Fibroblast of lung (primary cell): Measurements from ENCODE around the gene PPL.

Experiments
- CTCF ChIP-seq, 2 donors: IDR thresholded peaks in 1 of 2; conservative IDR thresholded peaks in 1 of 2; 1 replicate in 1 of 2; 2 replicates in 1 of 2; pipeline ENCODE4 v1.5.1; 2011 to 2012; ENCODE audit warnings: low read length in 2 of 2, control low read depth in 1 of 2, inconsistent platforms in 1 of 2, low read depth in 1 of 2, mild to moderate bottlenecking in 1 of 2
- EZH2 ChIP-seq: IDR thresholded peaks from 2 replicates; pipeline ENCODE4 v1.5.1; 2012; ENCODE audit warnings: low read length, control low read depth, mild to moderate bottlenecking; ENCODE audit errors: missing control alignments

- TF ChIP-seq CTCF (conservative IDR thresholded peaks at IDR 0.05 in 1 of 2, IDR thresholded peaks at IDR 0.05 in 1 of 2; ENCODE audit: low read depth in 1 of 2, low read length in 2 of 2) = no peak
- TF ChIP-seq EZH2 = no peak
These were observed 89.0 kb downstream of the PPL start for GRCh38 chr16:4847774-4848587.
